ENCODE data around the gene WBP2NL. TPM values are rescaled to one million over a fixed set of nuclear protein-coding genes. Genes with fewer than 3 reads are reported as not detected.

WBP2NL gene
- total RNA-seq, 4 donors from 2014 or later, result 0.33 to 1.0 (median 0.45) TPM; not detected in 1

DNA sequence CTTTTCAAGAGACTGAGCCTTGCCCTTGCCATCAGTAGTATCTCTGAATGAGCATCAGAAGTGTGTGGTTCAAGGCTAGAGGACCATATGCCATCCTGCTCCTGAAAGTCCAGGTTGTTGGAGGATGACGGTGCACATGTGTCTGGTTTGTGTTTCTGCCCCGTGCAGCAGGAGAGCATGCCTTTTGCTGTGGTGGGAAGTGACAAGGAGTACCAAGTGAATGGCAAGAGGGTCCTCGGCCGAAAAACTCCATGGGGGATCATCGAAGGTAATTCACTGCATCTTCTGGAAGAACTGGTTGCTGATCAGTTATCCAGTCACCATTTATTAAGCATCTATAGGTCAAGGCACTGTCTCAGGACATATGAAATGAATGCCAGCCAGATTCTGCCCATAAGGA is 6.1 kb upstream of the WBP2NL start:
- no peaks in the 10 kb centered on the region for H3K27me3 ChIP-seq
- no peak for DNase-seq (ENCODE audit: extremely low spot score)
- H3K4me3 ChIP-seq, result no peak overlapping the region
- TF ChIP-seq POLR2AphosphoS5 (IDR thresholded peaks at IDR 0.05), result no peak
- no peak for TF ChIP-seq CTCF (IDR thresholded peaks at IDR 0.05)
- no peak for TF ChIP-seq EP300 (IDR thresholded peaks at IDR 0.05)
- no peak for TF ChIP-seq POLR2A (IDR thresholded peaks at IDR 0.05; ENCODE audit: low read depth)
- WGBS, result 94% methylated on average over 5 of the region's 5 CpGs
- no peaks in the 10 kb centered on the region for H3K9me3 ChIP-seq
- intact Hi-C loops (cut with DNase I), result no loop called here
- no peaks in the 10 kb centered on the region for H3K4me1 ChIP-seq
- H3K36me3 ChIP-seq, result no peaks in the 10 kb centered on the region
- H3K27ac ChIP-seq (replicated peaks in 1 of 4), result no peak overlapping the region

DNA sequence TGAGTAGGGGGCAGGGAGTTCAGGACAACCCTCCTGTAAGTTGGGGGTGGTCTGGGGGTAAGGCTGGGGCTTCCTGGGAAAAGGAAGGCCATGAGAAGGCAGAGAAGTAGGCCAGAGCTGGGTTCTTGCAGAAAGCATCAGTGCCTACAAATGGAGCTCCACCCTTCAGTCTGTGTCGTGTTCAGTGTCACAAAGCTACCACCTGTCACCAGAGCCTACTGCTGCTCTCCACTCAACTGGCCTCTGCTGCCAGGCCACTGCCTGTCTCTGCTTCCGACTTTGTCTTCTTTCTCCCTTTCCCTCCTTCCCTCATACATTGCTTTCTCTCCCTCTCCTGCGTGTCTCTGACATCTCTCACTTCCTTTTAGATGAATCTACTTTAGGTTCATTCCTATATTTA is 3.4 kb upstream of the WBP2NL start:
- no peaks in the 10 kb centered on the region for H3K9me3 ChIP-seq
- no peaks in the 10 kb centered on the region for H3K27me3 ChIP-seq
- H3K36me3 ChIP-seq, result no peaks in the 10 kb centered on the region
- peaks cover 0 to 17% (median 13%) of the 10 kb centered on the region in 4 donors for H3K4me1 ChIP-seq
- H3K27ac ChIP-seq (replicated peaks in 1 of 4), result no peak overlapping the region
- DNase-seq (ENCODE audit: extremely low spot score), result no peak
- no peak overlapping the region for H3K4me3 ChIP-seq
- intact Hi-C loops (cut with DNase I), result no loop called here
- TF ChIP-seq POLR2AphosphoS5 (IDR thresholded peaks at IDR 0.05) (no peak), CTCF (IDR thresholded peaks at IDR 0.05) (no peak), POLR2A (IDR thresholded peaks at IDR 0.05; ENCODE audit: low read depth) (no peak), EP300 (IDR thresholded peaks at IDR 0.05) (no peak)
- 73% methylated on average over 3 of the region's 3 CpGs for WGBS

DNA sequence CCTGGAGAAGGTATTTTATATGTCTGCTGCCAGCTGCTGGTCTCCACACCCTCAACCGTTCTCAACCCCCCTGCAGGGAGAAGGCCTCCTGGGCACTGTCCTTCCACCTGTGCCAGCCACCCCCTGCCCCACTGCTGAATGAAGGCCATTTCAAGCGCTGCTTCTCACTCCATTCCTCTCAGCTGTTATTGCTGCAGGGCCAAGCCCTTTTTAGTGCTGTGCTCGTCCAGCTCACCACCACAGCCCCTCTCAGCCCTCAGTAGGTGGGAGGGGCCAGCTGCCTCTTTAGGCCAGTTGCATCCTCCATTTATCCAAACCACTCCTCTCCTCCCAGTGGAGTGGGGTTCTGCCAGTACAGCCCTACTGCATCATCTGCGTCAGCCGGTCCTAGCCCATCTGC is 1.8 kb upstream of the WBP2NL start:
- H3K27me3 ChIP-seq, result no peaks in the 10 kb centered on the region
- no peak overlapping the region for H3K4me3 ChIP-seq
- intact Hi-C loops (cut with DNase I), result no loop called here
- no peak for DNase-seq (ENCODE audit: extremely low spot score)
- H3K9me3 ChIP-seq, result peaks cover 0 to 8% (median 0%) of the 10 kb centered on the region in 4 donors
- WGBS, result 84% methylated on average over 5 of the region's 5 CpGs
- H3K27ac ChIP-seq (replicated peaks in 1 of 4), result no peak overlapping the region
- TF ChIP-seq POLR2AphosphoS5 (IDR thresholded peaks at IDR 0.05), result no peak
- TF ChIP-seq EP300 (IDR thresholded peaks at IDR 0.05), result no peak
- TF ChIP-seq CTCF (IDR thresholded peaks at IDR 0.05), result no peak
- TF ChIP-seq POLR2A (IDR thresholded peaks at IDR 0.05; ENCODE audit: low read depth), result no peak
- peaks cover 0 to 17% (median 13%) of the 10 kb centered on the region in 4 donors for H3K4me1 ChIP-seq
- no peaks in the 10 kb centered on the region for H3K36me3 ChIP-seq

DNA sequence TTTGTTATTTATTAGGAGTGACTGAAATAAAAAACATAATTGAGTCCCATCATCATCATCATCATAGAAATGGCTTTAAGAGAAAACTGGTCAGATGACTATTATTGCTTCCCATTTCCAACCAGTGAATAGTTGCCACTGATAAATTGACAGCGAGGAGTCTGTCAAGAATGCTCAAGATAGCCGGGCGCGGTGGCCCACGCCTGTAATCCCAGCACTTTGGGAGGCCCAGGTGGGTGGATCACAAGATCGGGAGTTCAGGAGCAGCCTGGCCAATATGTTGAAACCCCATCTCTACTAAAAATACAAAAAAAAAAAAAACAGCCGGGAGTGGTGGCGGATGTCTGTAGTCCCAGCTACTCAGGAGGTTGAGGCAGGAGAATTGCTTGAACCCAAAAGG is 1.9 kb downstream of the WBP2NL start:
- no peak for TF ChIP-seq CTCF (IDR thresholded peaks at IDR 0.05)
- no peak for TF ChIP-seq POLR2A (IDR thresholded peaks at IDR 0.05; ENCODE audit: low read depth)
- no peak for TF ChIP-seq EP300 (IDR thresholded peaks at IDR 0.05)
- Histone ChIP-seq H3K27me3 (no peaks in the 10 kb centered on the region), H3K27ac (replicated peaks in 1 of 4) (no peak overlapping the region), H3K4me1 (peaks cover 0 to 17% (median 13%) of the 10 kb centered on the region in 4 donors), H3K9me3 (peaks cover 0 to 21% (median 6%) of the 10 kb centered on the region in 4 donors), H3K36me3 (no peaks in the 10 kb centered on the region), H3K4me3 (no peak overlapping the region)
- no peak for DNase-seq (ENCODE audit: extremely low spot score)
- intact Hi-C loops (cut with DNase I), result no loop called here
- WGBS, result 97% methylated on average over 8 of the region's 8 CpGs

DNA sequence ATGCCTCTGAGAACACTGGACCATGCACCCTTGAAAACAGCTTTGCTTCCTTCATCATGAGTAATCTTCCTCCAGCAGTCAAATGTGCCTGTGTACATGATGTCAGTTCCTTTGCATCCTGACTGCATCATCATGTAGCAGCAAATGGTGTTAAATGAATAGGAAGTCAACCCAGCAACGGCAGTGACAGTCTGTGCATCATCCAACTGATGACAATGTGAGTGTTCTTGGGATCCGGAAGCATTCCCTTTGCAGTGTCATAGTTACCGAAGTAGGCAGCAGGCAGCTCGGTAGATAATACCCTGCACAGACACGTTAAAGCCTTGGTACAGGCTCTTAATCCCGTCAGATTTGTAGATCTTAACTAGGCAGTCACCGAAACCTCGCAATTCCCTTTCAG is 2.5 kb downstream of the WBP2NL start:
- no peak overlapping the region for H3K4me3 ChIP-seq
- peaks cover 0 to 21% (median 6%) of the 10 kb centered on the region in 4 donors for H3K9me3 ChIP-seq
- 75% methylated on average over 8 of the region's 8 CpGs for WGBS
- DNase-seq (ENCODE audit: extremely low spot score), result no peak
- H3K36me3 ChIP-seq, result no peaks in the 10 kb centered on the region
- peaks cover 0 to 17% (median 13%) of the 10 kb centered on the region in 4 donors for H3K4me1 ChIP-seq
- no peak overlapping the region for H3K27ac ChIP-seq (replicated peaks in 1 of 4)
- TF ChIP-seq POLR2A (IDR thresholded peaks at IDR 0.05; ENCODE audit: low read depth), result no peak
- no peak for TF ChIP-seq EP300 (IDR thresholded peaks at IDR 0.05)
- TF ChIP-seq CTCF (IDR thresholded peaks at IDR 0.05), result no peak
- no peak for TF ChIP-seq POLR2AphosphoS5 (IDR thresholded peaks at IDR 0.05)
- intact Hi-C loops (cut with DNase I), result no loop called here
- H3K27me3 ChIP-seq, result no peaks in the 10 kb centered on the region
